Nephron progenitor cell (in vitro differentiated cells): ENCODE measurements around the gene KIF11.
"Not testable (repeated sequence)": the region's sequence is repeated elsewhere in the genome, so short reads cannot be mapped to it uniquely, and the experiment has no call there.

ENCODE experiments used
- DNase-seq: peaks from one replicate; pipeline ENCODE4 v3.0.0; 2021
- H3K27ac Mint-ChIP-seq: 2 replicates; pipeline ENCODE4 v1.8.0; 2021; ENCODE audit warnings: mild to moderate bottlenecking, moderate library complexity, mixed read lengths
- H3K27me3 Mint-ChIP-seq: 2 replicates; pipeline ENCODE4 v1.8.0; 2021; ENCODE audit warnings: mild to moderate bottlenecking, low read depth, mixed read lengths; ENCODE audit not compliant: poor library complexity
- H3K36me3 Mint-ChIP-seq: 2 replicates; pipeline ENCODE4 v1.8.0; 2021; ENCODE audit warnings: low read depth, mixed read lengths
- H3K4me1 Mint-ChIP-seq: 2 replicates; pipeline ENCODE4 v1.8.0; 2021; ENCODE audit warnings: mixed read lengths
- H3K4me3 Mint-ChIP-seq: 2 replicates; pipeline ENCODE4 v1.8.0; 2021; ENCODE audit warnings: mild to moderate bottlenecking, moderate library complexity, mixed read lengths
- H3K9me3 Mint-ChIP-seq: 2 replicates; pipeline ENCODE4 v1.8.0; 2021; ENCODE audit warnings: mild to moderate bottlenecking, moderate library complexity, mixed read lengths
- CTCF ChIP-seq: fragments of 200-600 bp; sonication (generic); IDR thresholded peaks from 2 replicates; pipeline ENCODE4 v1.5.0; 2021; ENCODE audit warnings: antibody characterized with exemption

KIF11 gene

GRCh38 chr10:92638037-92638436 is 45.1 kb downstream of the KIF11 start:
- no peak overlapping the region for H3K4me3 Mint-ChIP-seq
- DNase-seq = no peak
- H3K9me3 Mint-ChIP-seq = no peaks in the 10 kb centered on the region
- no peak for TF ChIP-seq CTCF
- no peaks in the 10 kb centered on the region for H3K4me1 Mint-ChIP-seq
- H3K36me3 Mint-ChIP-seq = peaks cover 83% of the 10 kb centered on the region
- H3K27ac Mint-ChIP-seq = no peak overlapping the region
- H3K27me3 Mint-ChIP-seq = no peaks in the 10 kb centered on the region

- no peak for DNase-seq
- Mint-ChIP-seq H3K4me1 (no peaks in the 10 kb centered on the region), H3K36me3 (peaks cover 82% of the 10 kb centered on the region), H3K27ac (no peak overlapping the region), H3K4me3 (no peak overlapping the region), H3K27me3 (peaks cover 2% of the 10 kb centered on the region), H3K9me3 (no peaks in the 10 kb centered on the region)
- TF ChIP-seq CTCF = no peak
Measured at GRCh38 chr10:92640107-92640506, 47.2 kb downstream of the KIF11 start.

GRCh38 chr10:92641492-92641891 is 48.6 kb downstream of the KIF11 start:
- Mint-ChIP-seq H3K27me3 (peaks cover 2% of the 10 kb centered on the region), H3K27ac (no peak overlapping the region), H3K9me3 (no peaks in the 10 kb centered on the region), H3K36me3 (peaks cover 80% of the 10 kb centered on the region), H3K4me3 (no peak overlapping the region), H3K4me1 (no peaks in the 10 kb centered on the region)
- DNase-seq = no peak
- TF ChIP-seq CTCF = no peak

- TF ChIP-seq CTCF = peak; percentile 0
- Mint-ChIP-seq H3K36me3 (peaks cover 78% of the 10 kb centered on the region), H3K4me3 (no peak overlapping the region), H3K27ac (no peak overlapping the region), H3K9me3 (no peaks in the 10 kb centered on the region), H3K27me3 (peaks cover 2% of the 10 kb centered on the region), H3K4me1 (no peaks in the 10 kb centered on the region)
- no peak for DNase-seq
Measured at GRCh38 chr10:92644921-92645320, 52.0 kb downstream of the KIF11 start.

- H3K27me3 Mint-ChIP-seq, DNase-seq, H3K27ac Mint-ChIP-seq, H3K4me3 Mint-ChIP-seq, H3K4me1 Mint-ChIP-seq, H3K9me3 Mint-ChIP-seq: not testable (repeated sequence)
- peaks cover 68% of the 10 kb centered on the region for H3K36me3 Mint-ChIP-seq
Measured at GRCh38 chr10:92650864-92651263, 57.9 kb downstream of the KIF11 start.

GRCh38 chr10:92655426-92655825 is 62.5 kb downstream of the KIF11 start:
- TF ChIP-seq CTCF = no peak
- no peak overlapping the region for H3K4me3 Mint-ChIP-seq
- no peaks in the 10 kb centered on the region for H3K4me1 Mint-ChIP-seq
- H3K27ac Mint-ChIP-seq = peak overlapping the region; percentile 47
- peaks cover 35% of the 10 kb centered on the region for H3K36me3 Mint-ChIP-seq
- DNase-seq = no peak
- H3K27me3 Mint-ChIP-seq = no peaks in the 10 kb centered on the region
- H3K9me3 Mint-ChIP-seq = no peaks in the 10 kb centered on the region
